ENCODE results near the gene SLC14A1.

The SLC14A1 gene

GRCh38 chr18:45708831-45709230, 15.2 kb upstream of the SLC14A1 start:
- no peak overlapping the region for H3K4me2 ChIP-seq (ENCODE audit: low read depth, low read length, poor library complexity, severe bottlenecking)
- no peaks in the 10 kb centered on the region for H3K9me2 ChIP-seq (replicated peaks; ENCODE audit: low read depth, low read length)
- H3K27me3 ChIP-seq (ENCODE audit: insufficient read depth, low read length, poor library complexity, severe bottlenecking) = no peaks in the 10 kb centered on the region
- no peak overlapping the region for H3K4me3 ChIP-seq (ENCODE audit: low read length, poor library complexity, severe bottlenecking)
- no peaks in the 10 kb centered on the region for H3K36me3 ChIP-seq (ENCODE audit: insufficient read depth, low read length)
- no peaks in the 10 kb centered on the region for H3K4me1 ChIP-seq (ENCODE audit: insufficient read depth, low read length, poor library complexity, severe bottlenecking)
- no peak overlapping the region for H3K9ac ChIP-seq (ENCODE audit: low read depth, low read length, poor library complexity, severe bottlenecking)
- H2AFZ ChIP-seq (ENCODE audit: low read length) = no peak overlapping the region
- H4K20me1 ChIP-seq (ENCODE audit: insufficient read depth, low read length, poor library complexity, severe bottlenecking) = no peaks in the 10 kb centered on the region
- TF ChIP-seq EZH2phosphoT487 (IDR thresholded peaks at IDR 0.05; ENCODE audit: borderline replicate concordance) = no peak
- no peak for TF ChIP-seq CTCF (conservative IDR thresholded peaks at IDR 0.05; ENCODE audit: low read length)
- peaks cover 22% of the 10 kb centered on the region; the same call in 1 of the 2 replicates for H3K9me3 ChIP-seq (ENCODE audit: insufficient read depth, low read depth, low read length)
- no peaks in the 10 kb centered on the region for H3K79me2 ChIP-seq (ENCODE audit: insufficient read depth, low read length)
- H3F3A ChIP-seq (ENCODE audit: low read depth) = no peaks in the 10 kb centered on the region

GRCh38 chr18:45712061-45712460, 11.9 kb upstream of the SLC14A1 start:
- H3K9me2 ChIP-seq (replicated peaks; ENCODE audit: low read depth, low read length) = no peaks in the 10 kb centered on the region
- no peak overlapping the region for H3K4me2 ChIP-seq (ENCODE audit: low read depth, low read length, poor library complexity, severe bottlenecking)
- TF ChIP-seq CTCF (conservative IDR thresholded peaks at IDR 0.05; ENCODE audit: low read length) (no peak), EZH2phosphoT487 (IDR thresholded peaks at IDR 0.05; ENCODE audit: borderline replicate concordance) (no peak)
- H3K27me3 ChIP-seq (ENCODE audit: insufficient read depth, low read length, poor library complexity, severe bottlenecking) = no peaks in the 10 kb centered on the region
- H3K9me3 ChIP-seq (ENCODE audit: insufficient read depth, low read depth, low read length) = peaks cover 22% of the 10 kb centered on the region; the same call in 1 of the 2 replicates
- H3K4me3 ChIP-seq (ENCODE audit: low read length, poor library complexity, severe bottlenecking) = no peak overlapping the region
- no peaks in the 10 kb centered on the region for H3K79me2 ChIP-seq (ENCODE audit: insufficient read depth, low read length)
- H3K36me3 ChIP-seq (ENCODE audit: insufficient read depth, low read length) = no peaks in the 10 kb centered on the region
- no peaks in the 10 kb centered on the region for H3F3A ChIP-seq (ENCODE audit: low read depth)
- H3K9ac ChIP-seq (ENCODE audit: low read depth, low read length, poor library complexity, severe bottlenecking) = no peak overlapping the region
- H3K4me1 ChIP-seq (ENCODE audit: insufficient read depth, low read length, poor library complexity, severe bottlenecking) = peaks cover 11% of the 10 kb centered on the region
- H2AFZ ChIP-seq (ENCODE audit: low read length) = no peak overlapping the region
- H4K20me1 ChIP-seq (ENCODE audit: insufficient read depth, low read length, poor library complexity, severe bottlenecking) = no peaks in the 10 kb centered on the region

- no peak overlapping the region for H3K4me2 ChIP-seq (ENCODE audit: low read depth, low read length, poor library complexity, severe bottlenecking)
- no peaks in the 10 kb centered on the region for H3K79me2 ChIP-seq (ENCODE audit: insufficient read depth, low read length)
- H3K9ac ChIP-seq (ENCODE audit: low read depth, low read length, poor library complexity, severe bottlenecking) = no peak overlapping the region
- H2AFZ ChIP-seq (ENCODE audit: low read length) = no peak overlapping the region
- no peaks in the 10 kb centered on the region for H3F3A ChIP-seq (ENCODE audit: low read depth)
- TF ChIP-seq CTCF (conservative IDR thresholded peaks at IDR 0.05; ENCODE audit: low read length) = no peak
- TF ChIP-seq EZH2phosphoT487 (IDR thresholded peaks at IDR 0.05; ENCODE audit: borderline replicate concordance) = no peak
- H3K9me2 ChIP-seq (replicated peaks; ENCODE audit: low read depth, low read length) = no peaks in the 10 kb centered on the region
- no peaks in the 10 kb centered on the region for H3K27me3 ChIP-seq (ENCODE audit: insufficient read depth, low read length, poor library complexity, severe bottlenecking)
- H3K4me3 ChIP-seq (ENCODE audit: low read length, poor library complexity, severe bottlenecking) = no peak overlapping the region
- H4K20me1 ChIP-seq (ENCODE audit: insufficient read depth, low read length, poor library complexity, severe bottlenecking) = no peaks in the 10 kb centered on the region
- peaks cover 18% of the 10 kb centered on the region; the same call in 1 of the 2 replicates for H3K9me3 ChIP-seq (ENCODE audit: insufficient read depth, low read depth, low read length)
- H3K36me3 ChIP-seq (ENCODE audit: insufficient read depth, low read length) = no peaks in the 10 kb centered on the region
- H3K4me1 ChIP-seq (ENCODE audit: insufficient read depth, low read length, poor library complexity, severe bottlenecking) = peaks cover 11% of the 10 kb centered on the region
Measured at GRCh38 chr18:45713239-45713638, 10.7 kb upstream of the SLC14A1 start.

Data from Loucy (cell line).